CD4-positive, alpha-beta T cell treated with Interleukin-6 at 100 ng/mL for 8 hours (primary cell): Measurements from ENCODE around the gene NFX1.
A peak's percentile ranks its signal among the peaks of the same experiment; 100 is the strongest.

Source experiments
- DNase-seq: peaks from one replicate; pipeline ENCODE4 v3.0.0-alpha.2; 2020; ENCODE audit warnings: mixed read lengths, low spot score

NFX1 gene

DNA sequence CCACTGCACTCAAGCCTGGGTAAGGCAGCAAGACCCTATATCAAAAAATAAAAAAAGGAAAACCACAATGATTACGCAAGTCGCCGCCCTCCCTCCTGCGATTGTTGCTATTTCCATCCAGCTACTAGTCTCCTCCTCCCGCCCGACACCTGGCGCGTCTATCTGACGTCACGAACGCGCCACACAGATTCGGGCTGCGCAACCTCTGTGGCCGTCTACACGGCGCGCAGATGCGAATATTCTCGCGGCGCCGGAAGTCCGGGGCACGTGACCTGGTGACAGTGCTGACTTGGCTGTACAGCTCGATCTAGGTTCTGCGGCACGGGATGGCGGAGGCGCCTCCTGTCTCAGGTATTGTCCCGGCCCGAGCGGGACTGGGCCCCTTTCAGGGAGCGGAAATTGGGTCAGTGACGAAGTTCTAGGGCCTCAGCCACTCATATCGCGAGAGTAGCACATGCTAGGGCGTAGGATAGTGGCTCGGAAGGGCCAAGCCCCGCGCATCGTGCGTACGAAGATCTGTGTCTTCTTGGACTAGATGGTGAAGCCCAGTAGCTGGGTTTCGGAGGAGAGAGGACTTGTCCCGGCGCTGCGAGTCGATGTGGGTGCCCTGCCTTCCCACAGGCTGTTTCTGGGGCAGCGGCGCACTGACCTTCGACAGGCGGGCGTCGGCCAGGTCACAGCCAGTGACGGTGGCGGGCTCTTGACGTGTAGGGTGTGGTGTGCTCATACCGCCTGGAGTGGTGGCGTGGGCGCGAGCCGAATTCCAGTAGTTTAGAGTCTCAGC, at the start of gene NFX1:
Gene NFX1 (plus strand): TSS at position 270 of the 784 bp plus-strand sequence. CDS start 57 bp downstream, at position 327.
- DNase-seq = peak; percentile 98

DNA sequence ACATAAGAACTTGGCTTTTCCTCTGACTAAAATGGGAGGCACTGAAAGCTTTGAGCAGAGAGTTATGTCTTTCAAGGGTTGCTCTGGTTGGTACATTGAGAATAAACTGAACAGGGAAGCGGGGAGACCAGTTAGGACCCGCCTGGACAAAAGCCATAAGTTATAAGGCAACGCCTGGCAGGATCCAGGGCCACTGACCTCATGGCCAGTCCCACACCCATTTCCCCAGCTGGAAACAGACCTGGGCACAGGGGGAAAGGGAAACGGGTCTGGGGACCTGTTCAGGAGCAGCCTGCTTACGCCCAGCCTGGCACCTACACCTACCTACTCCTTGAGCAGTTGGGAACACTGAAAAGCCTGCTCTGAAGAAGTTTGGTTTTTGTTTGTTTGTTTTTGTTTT, 49.0 kb upstream of the NFX1 start:
- DNase-seq = no peak

DNA sequence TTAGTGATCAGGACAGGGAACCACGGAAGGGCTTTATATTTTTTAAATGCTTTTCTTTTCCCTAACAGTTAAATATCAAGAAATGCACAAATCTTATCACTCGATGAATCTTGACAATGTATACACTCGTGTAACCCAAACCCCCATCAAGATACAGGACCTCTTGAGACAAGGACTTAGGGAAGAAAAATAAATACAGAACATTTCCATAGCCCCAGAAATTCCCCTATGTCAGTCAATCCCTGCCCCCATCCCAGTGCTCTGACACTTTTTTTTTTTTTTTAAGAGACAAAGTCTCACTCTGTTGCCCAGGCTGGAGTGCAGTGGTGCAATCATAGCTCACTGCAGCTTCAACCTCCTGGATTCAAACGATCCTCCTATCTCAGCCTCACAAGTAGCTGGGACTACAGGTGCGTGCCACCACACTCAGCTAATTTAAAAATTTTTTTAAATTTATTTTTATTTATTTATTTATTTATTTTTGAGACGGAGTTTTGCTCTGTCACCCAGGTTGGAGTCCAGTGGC, 47.6 kb upstream of the NFX1 start:
- no peak for DNase-seq

DNA sequence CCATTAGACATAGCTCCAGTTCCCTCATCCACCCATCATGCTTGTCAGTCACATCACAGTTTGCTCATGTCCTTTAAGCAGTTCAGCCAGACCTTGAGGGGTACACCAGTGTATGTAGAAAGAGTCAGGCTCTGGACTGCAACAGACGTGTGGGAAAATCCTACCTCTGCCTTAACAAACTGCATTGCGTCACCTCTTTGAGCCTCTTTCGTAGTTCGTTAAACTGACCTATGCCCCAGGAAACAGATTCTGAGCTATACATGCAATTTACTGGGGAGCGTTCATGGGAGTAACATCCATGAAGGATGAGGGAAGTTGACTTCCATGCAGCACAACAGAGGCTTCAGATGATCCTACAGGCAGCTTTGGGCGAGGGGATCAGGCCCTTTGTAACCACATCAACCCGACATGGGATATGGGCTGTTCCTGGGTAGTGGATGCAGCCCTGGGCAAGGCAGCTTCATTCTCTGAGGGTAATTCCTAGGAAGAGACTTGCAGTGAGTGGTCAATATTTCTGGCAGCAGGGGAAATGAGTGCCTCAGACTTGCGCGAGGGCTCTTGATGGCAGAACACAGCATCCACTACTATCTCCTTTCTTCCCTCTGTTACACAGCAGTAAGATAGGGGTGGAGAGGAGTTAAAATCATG, 46.1 kb upstream of the NFX1 start:
- DNase-seq = no peak

DNA sequence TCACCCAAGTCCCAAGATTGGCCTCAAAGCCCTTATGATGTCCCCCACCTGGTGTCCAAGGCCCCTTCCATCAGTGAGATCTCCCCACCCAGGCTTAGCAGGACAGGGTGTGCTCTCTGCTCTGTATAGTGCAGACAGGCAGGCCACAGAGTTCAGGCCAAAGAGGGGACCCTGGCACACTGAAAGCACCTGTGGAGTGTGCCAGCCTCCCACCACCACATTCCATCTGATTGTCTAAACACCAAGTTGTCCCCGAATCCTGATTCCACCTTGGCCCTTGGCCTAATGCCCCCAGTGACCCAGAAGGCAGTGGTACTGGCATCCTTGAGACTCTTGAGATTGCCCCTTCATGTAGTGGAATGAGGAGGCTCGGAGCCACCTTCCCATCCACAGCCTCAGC, 45.0 kb upstream of the NFX1 start:
- DNase-seq = no peak

DNA sequence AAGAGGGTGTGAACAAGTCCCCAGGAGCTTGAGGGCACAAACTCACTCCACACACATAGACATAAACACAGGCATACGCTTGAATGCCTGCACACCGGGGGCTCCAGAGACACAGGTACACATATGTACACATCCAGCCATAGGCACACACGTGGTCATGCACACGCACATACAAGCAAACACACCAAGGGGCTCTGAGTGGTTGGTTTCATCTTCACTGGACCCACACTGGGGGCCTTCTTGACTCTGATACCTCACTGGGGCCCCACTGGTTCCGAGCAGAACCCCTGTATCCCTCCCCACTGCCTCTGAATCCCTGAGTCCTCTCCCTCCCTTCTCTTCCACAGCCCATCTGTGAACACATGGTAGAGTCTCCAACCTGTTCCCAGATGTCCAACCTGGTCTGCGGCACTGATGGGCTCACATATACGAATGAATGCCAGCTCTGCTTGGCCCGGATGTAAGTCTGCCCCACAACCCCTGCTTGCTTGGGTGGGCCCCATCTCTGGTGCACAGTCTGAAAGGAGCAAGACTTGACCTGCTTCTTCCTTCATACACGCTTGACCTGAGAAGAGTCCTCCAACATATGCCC, 44.0 kb upstream of the NFX1 start:
- DNase-seq = no peak

DNA sequence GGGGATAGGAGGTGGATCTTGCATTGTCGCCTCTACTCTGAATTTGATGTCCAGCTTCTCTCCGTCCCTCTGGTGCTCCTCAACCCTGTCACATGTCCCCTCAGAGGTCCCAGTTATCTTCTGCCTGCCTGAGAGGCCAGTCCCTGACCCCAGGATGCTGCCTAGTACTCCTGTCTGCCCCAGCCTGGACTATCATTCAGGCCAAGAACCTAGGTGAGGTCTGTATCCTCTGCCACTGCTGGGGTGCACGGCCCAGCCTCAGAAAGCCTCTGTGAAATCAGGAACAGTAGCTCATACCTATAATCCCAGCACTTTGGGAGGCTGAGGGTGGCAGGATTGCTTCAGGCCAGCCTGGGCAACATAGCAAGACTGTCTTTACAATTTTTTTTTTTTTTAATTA, 41.7 kb upstream of the NFX1 start:
- DNase-seq = no peak

DNA sequence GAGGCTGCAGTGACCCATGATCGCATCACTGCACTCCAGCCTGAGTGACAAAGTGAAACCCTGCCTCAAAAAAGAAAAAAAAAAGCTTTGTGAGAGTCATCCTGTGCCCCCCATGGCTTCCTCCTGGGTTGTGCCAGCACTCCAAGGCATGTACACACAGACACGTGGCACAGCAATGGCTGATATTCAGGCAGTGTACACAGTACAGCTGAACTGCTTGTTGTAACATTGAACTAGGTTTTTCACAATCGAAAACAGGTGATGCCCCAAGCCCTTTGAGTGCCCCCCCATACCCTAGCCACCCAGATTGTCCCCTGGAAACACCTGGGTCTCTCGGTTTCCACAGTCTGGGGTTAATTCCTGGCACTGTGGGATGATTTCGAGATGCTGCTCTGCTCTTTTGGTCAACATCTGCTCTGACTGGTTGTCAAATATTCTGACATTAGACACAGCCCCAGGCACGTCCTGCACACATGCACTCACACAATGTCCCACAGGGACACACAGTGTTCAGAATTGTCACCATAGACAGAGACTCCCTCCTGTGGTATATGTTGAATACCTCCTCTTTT, 41.1 kb upstream of the NFX1 start:
- DNase-seq = no peak

DNA sequence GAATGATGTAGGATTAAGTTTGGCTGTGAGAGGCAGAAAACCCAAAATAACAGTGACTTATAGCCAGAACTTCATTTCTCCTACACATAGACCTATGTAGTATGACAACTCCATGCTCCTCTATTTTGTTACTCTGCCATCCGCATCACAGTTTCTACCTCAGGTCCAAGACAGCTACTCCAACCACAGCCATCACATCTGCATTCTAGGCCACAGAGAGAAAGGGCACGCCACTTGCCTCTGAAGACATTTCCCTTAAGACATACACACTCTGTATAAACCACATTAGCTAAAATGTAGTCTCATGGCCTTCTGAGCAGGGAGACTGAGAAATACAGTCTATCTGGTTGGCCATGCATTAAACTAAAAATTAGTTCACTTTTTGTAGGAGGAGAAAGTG, 40.3 kb upstream of the NFX1 start:
- no peak for DNase-seq

DNA sequence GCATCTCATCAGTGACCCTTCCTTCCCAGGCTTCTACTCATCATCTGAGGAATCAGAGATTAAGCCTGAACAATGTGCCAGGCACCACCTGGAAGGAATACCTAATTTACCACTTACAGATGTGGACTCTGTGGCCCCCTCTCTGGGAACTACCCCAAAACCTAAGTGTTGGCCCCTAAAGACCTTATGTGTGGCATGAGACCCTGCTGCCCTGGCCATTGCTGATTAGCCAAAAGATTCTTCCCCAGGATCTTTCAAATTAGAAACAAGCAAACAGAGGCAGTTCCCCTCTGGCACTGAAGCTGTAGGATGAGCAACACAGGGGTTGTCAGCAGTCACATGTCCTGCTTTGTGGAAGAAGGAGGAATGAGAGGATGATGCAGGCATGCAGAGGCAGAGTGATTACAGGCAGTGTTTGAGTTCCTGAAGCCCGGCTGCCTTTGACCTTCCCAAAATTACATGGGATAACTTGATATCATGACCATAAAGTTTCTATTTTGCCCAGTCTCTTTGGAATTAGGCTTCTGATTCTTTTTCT, 39.8 kb upstream of the NFX1 start:
- DNase-seq = no peak

DNA sequence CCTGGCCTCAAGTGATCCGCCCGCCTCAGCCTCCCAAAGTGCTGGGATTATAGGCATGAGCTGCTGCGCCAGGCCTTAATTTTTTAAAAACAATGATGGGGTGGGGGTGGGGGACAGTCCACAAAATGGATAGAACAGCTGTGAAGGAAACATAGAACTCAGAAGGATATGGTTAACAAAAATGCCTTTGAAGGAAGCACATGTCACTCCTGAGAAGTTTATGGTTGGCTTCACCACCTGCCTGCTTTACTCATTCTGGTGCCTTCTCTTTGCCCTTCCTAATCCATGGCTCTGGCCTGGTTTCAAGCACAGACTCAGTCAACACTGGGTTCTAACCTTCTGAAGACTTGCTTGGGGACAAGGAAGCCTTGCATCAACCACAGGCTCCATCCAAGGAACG, 36.1 kb upstream of the NFX1 start:
- DNase-seq = no peak

DNA sequence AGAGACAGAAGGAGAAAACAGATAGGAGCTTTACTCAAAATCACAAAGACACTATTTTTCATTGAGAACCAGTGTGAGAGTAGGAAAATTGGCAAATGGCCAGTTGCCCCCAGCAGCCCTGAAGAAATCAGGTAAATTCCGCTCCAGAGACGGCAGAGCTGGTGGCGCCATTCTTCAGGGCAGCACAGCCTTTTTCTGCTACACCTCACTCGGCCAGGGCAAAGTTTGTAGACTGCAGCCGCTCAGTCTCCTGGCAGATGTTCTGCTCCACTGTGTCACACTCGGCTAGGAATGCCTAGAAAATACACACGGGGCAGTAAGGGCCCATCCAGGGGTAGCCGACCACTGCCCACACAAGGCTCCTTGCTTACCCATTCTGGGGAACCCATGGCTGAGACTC, 35.3 kb upstream of the NFX1 start:
- no peak for DNase-seq

DNA sequence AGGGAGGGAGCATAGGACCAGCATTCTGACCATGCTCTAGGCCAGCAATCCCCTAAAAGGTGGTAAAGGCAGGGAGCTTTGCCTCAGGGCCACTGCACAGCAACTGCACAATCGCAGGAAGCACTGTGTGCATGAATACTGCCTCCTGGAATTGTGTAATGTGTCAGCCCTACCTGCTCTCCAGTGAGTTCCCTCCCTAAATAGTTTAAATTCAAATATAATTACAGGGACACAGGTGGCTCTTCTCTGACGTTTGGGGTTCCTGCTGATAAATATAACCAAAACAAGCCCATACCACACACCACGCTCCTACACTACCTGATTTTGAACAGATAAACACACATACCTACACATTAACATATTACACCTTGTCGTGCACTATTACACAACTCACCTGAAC, 34.8 kb upstream of the NFX1 start:
- DNase-seq = no peak

DNA sequence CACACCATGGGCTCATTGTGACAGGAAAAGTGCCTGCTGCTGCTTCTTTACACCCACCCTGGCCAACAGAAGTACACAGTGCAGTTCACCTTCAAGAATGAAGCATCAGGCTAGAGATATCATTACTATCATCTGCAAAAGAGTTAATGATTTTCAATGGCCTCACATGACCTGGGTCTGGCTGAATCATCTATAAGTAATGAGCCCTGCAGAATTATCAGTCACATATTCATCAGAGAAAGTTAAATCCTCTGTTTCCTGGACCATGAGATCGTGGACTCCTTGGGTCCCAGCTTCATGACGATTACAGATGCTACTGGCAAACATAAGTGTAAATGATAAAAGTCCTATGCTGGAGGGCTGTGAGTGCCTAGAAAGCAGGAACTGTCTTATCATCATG, 34.1 kb upstream of the NFX1 start:
- DNase-seq = no peak

DNA sequence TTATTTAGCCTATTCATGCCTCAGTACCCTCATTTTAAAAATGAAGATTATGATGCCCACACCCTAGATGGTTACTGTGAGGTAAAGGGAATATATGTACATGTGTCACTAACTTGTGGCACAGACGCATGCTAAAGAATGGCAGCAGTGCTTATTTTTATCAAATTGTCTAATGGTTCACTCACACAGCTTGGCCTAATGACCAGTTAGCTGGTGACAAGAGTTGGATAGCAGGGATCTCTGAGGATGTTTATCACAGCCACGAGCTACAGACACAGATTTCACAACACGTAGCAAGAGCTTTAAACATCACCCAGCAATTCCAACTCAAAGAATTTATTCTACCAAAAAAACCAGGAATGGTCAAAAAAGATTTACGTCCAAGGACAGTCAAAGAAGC, 33.0 kb upstream of the NFX1 start:
- no peak for DNase-seq

DNA sequence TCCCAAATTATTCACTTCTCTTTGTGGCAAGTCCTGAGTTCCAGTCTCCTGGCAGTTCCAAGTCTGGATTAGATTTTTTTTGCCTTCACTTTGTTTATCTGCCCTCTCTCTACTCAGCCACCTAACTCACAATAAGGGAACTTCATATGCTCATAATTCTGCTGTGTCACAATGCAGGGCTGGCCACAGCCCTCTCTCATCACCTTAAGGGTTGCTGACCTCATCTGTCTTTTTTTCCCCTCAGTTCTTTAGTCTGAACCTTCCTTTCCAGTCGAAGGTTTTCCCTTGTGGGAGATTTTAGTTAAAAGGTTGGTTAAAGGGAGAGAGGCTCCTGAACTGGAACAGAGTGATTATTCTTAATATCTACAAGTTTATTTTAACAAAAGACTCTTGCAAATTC, 29.9 kb upstream of the NFX1 start:
- no peak for DNase-seq

DNA sequence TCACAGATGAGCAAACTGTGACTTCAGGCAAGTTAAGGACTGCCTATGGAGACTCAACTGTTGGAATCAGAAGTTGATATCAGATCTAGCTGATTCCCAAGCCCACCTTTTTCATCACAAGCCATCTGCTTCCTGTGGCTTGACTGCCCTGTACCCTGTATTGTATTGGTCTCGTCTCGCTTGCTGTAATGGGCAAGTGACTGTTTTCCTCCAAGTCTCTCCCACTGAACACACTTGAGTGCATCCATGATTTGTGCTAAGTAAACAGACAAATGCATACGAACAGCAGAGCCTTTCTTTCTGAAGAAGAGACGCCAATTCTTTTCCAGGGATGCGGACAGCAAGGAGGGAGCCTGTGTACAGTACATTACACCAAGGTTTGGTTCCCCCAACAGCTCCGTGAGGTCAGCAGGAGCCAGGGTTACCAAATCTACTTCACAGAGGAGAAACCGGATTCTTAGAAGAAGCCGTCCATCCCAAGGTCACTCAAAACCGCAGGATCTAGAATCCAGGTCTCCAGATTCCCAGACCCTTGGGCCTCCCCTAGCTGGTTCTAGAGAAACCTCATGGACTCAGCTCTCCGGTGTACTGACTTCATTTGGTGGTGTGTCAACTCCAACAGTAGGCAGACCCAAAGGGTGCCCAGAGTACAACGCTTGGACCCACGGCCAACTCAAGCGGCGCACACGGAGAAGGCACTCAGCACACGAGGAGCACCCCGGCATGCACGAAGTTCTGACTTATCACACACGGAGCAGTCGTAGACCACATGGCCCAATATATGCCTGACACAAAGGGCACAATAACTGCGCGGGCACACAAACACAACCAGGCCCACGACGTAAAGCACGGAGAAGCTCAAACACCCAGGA, 26.9 kb upstream of the NFX1 start:
- DNase-seq = no peak

DNA sequence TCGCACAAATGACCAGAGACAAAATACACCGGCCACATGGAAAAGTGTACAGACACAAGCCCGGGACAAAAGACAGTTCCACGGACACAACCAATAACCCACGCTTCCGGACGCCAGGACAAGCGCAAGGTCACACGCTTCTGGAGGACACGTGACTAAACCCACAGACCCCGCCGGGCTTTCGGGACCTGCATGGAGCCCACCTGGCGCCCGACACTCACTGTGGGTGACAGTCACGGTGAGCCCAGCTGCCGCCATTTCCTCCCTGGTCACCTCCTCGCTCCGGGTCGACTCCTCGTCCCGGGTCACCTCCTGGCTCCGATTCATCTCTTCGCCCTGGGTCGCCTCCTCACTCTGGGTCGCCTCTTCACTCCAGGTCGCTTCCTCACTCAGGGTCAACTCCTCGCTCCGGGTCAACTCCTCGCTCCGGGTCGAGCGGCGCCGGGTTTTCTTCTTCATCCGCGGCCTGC, 26.3 kb upstream of the NFX1 start:
- DNase-seq = peak; percentile 14

DNA sequence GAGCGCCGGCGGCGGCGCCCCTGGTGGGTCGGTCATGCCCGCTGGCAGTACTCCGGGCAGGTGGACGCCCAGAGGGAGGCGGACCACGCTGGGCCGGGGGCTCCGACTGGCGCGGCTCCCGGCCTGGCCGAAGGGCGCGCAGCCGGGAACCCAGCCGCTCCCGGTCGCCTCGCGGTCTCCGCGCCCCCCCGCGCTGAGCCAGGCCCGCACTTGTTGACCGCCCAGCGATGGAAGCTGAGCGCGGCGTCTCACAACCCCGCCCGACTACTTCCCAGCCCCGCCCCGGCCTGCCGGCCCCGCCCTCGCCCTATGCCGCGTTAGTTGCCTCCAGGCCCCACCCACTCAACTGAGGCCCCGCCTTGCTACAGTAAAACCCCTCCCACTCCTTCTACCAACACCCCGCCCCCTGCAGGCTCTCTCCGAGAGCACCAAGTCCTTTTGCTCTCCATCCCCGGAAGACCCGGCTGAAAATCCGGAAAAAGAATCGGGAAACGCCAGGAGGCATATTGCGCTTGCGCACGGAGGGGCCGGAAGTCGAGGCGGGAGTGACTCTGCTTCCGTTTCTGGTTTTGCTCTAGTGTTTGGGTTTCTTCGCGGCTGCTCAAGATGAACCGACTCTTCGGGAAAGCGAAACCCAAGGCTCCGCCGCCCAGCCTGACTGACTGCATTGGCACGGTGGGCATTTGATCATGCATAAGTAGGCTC, 25.7 kb upstream of the NFX1 start, which contains the start of the genes BAG1 and CHMP5:
Gene BAG1 (minus strand): TSS at position 236 of the 705 bp plus-strand sequence.
Gene CHMP5 (plus strand): TSS at position 577 of the 705 bp plus-strand sequence. CDS start 30 bp downstream, at position 607.
- peak; percentile 100 for DNase-seq

DNA sequence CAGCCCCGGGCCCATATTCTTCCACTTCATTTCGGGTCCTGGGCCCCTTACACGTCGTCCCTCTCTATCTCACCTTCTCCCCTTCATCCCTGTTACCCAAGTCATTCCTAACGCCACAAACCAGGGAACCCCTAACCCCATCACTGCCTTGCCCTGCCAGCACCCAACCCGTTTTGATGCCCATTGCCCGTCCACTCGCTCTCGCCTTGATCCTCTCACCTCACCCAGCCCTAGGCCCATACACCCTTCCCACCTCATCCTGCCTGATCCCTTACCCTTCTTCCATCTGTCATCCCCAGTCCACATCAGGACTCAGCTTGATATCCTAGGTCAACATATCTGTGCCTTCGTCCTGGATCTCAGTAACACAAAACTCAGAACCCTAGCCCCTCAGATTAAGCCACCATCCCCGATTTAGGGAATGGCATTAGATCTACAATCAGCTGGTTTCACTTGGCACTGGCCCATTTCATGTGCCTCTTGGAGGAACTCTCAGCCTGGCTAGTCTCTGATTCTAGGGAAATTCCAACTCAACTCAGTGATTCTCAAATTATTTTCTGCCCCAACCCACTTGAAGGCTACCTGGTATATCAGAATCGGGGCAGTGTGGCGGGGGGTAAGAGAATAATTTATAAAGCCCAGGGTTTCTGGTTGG, 25.0 kb upstream of the NFX1 start:
- no peak for DNase-seq
